Smooth muscle cell (in vitro differentiated cells): ENCODE results near the gene COX8C. TPM values are rescaled to one million over a fixed set of nuclear protein-coding genes. Genes with fewer than 3 reads are reported as not detected.

Source experiments
- DNase-seq: peaks from one replicate; lab custom pipeline; 2025; ENCODE audit not compliant: unreplicated experiment; lab: John Stamatoyannopoulos, UW
- H2AFZ ChIP-seq: fragments of 200-600 bp; sonication (generic); 2 replicates; pipeline ENCODE4 v1.6.0; 2016; ENCODE audit warnings: antibody characterized with exemption, low read depth, mild to moderate bottlenecking
- H3F3A ChIP-seq: fragments of 200-600 bp; sonication (generic); 2 replicates; pipeline ENCODE4 v1.6.0; 2017; ENCODE audit warnings: antibody characterized with exemption, low read depth
- H3K27ac ChIP-seq: fragments of 200-600 bp; sonication (generic); 2 replicates; pipeline ENCODE4 v1.5.1; 2016; ENCODE audit warnings: low read depth, mild to moderate bottlenecking
- H3K27me3 ChIP-seq: fragments of 200-600 bp; sonication (generic); 2 replicates; pipeline ENCODE4 v1.6.1; 2016; ENCODE audit warnings: low read depth, mild to moderate bottlenecking
- H3K36me3 ChIP-seq: fragments of 200-600 bp; sonication (generic); 2 replicates; pipeline ENCODE4 v1.5.1; 2016; ENCODE audit warnings: low read depth
- H3K4me1 ChIP-seq: fragments of 200-600 bp; sonication (generic); 2 replicates; pipeline ENCODE4 v1.5.1; 2016; ENCODE audit warnings: low read depth
- H3K4me2 ChIP-seq: fragments of 200-600 bp; sonication (generic); 2 replicates; pipeline ENCODE4 v1.6.0; 2016; ENCODE audit warnings: mild to moderate bottlenecking
- H3K4me3 ChIP-seq: fragments of 200-600 bp; sonication (generic); 2 replicates; pipeline ENCODE4 v1.5.1; 2016; ENCODE audit warnings: mild to moderate bottlenecking
- H3K79me2 ChIP-seq: fragments of 200-600 bp; sonication (generic); 2 replicates; pipeline ENCODE4 v1.6.0; 2016; ENCODE audit warnings: low read depth, mild to moderate bottlenecking
- H3K9ac ChIP-seq: fragments of 200-600 bp; sonication (generic); 2 replicates; pipeline ENCODE4 v1.6.0; 2016; ENCODE audit warnings: low read depth
- H3K9me3 ChIP-seq: fragments of 200-600 bp; sonication (generic); replicated peaks from 2 replicates; pipeline ENCODE4 v1.5.1; 2016; ENCODE audit warnings: low read depth
- H4K20me1 ChIP-seq: fragments of 200-600 bp; sonication (generic); 2 replicates; pipeline ENCODE4 v1.6.0; 2016; ENCODE audit warnings: low read depth
- WGBS: methylation state at CpG from one replicate; pipeline ENCODE4 v1.1.7; 2016; ENCODE audit warnings: low lambda C conversion rate; 5-methylcytosine and 5-hydroxymethylcytosine counted together
- polyA plus RNA-seq: library from polyadenylated mRNA; unstranded; fragments of >200 nt; fragmentation: Nextera tagmentation; extraction: Ambion mirVana; gene quantifications from 2 replicates; pipeline ENCODE4 v1.2.1, GENCODE V29; 2016
- total RNA-seq: library from RNA; depleted of rRNA; stranded (reverse); fragments of >200 nt; gene quantifications from 2 replicates; pipeline ENCODE4 v1.2.3, GENCODE V29; 2014
- TF ChIP-seq, protein P1 (sequence below): fragments of 200-600 bp; sonication (generic); IDR thresholded peaks from 2 replicates; pipeline ENCODE4 v1.5.1; 2017; ENCODE audit warnings: borderline replicate concordance, mild to moderate bottlenecking, antibody characterized with exemption; ENCODE audit not compliant: insufficient read depth, poor library complexity, severe bottlenecking

Gene COX8C
- total and polyA plus RNA-seq, 2 experiments from 2014 or later = not detected

DNA sequence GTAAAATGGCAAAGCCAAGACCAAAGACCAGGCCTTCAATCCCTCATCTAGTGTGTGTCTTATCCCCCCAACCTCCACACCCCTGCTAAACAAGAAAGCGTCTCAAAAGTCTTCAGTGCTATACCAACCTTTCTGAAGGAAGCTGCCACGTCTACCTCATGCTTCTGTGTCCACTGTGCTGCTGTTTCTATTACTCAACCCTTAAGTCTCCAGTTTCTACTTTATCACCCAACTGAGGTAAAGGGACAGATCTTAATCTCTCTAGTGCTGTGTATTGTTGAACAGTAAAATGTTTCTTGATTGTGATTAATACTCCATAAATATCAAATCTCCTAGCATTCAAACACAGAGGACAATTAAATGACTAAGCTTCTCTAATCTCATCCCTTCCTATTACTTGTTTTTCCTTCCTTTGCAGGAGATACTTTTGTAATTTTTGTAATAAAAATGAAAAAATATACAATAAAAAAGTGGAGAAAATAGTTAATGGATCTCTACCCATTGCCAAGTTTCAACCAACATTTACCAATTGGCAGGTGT, 37.5 kb upstream of the COX8C start:
- no peaks in the 10 kb centered on the region for H3K9me3 ChIP-seq
- no peak overlapping the region for H2AFZ ChIP-seq
- no peaks in the 10 kb centered on the region for H3F3A ChIP-seq

DNA sequence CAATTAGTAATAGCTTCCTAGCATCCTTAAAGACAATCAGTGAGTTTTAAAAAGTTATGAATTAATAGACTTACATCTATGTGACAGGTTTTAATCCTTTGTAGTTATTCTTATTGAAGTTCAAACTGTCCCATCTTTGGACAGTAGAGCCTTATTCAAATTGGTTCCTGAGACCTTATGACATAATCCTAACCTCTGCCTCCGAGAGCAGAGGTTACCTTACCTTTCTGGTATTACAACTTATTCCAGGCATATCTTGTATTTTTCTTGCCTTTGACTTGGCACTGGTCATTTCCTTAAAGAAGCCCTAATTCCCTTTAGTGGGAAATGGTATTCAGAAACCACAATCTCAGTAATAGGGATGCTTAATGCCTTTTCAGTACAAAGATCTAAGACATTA, 35.9 kb upstream of the COX8C start:
- H2AFZ ChIP-seq = no peak overlapping the region
- H3K36me3 ChIP-seq = no peaks in the 10 kb centered on the region
- no peaks in the 10 kb centered on the region for H3K27me3 ChIP-seq
- no peaks in the 10 kb centered on the region for H3K9me3 ChIP-seq
- no peak overlapping the region for H3K9ac ChIP-seq
- no peaks in the 10 kb centered on the region for H3K4me1 ChIP-seq
- H3K27ac ChIP-seq = no peak overlapping the region
- peaks cover 100% of the 10 kb centered on the region for H3K79me2 ChIP-seq
- peaks cover 95% of the 10 kb centered on the region for H4K20me1 ChIP-seq
- TF ChIP-seq, protein P1, sequence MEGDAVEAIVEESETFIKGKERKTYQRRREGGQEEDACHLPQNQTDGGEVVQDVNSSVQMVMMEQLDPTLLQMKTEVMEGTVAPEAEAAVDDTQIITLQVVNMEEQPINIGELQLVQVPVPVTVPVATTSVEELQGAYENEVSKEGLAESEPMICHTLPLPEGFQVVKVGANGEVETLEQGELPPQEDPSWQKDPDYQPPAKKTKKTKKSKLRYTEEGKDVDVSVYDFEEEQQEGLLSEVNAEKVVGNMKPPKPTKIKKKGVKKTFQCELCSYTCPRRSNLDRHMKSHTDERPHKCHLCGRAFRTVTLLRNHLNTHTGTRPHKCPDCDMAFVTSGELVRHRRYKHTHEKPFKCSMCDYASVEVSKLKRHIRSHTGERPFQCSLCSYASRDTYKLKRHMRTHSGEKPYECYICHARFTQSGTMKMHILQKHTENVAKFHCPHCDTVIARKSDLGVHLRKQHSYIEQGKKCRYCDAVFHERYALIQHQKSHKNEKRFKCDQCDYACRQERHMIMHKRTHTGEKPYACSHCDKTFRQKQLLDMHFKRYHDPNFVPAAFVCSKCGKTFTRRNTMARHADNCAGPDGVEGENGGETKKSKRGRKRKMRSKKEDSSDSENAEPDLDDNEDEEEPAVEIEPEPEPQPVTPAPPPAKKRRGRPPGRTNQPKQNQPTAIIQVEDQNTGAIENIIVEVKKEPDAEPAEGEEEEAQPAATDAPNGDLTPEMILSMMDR = no peak
- no peak for DNase-seq
- H3K4me3 ChIP-seq = no peak overlapping the region
- H3F3A ChIP-seq = no peaks in the 10 kb centered on the region
- WGBS = 83% methylated on average over 1 of the region's 1 CpG
- H3K4me2 ChIP-seq = no peak overlapping the region

More for the DNA sequence above, 37.5 kb upstream of the COX8C start:
- Histone ChIP-seq H3K27me3 (no peaks in the 10 kb centered on the region), H3K9ac (no peak overlapping the region), H3K4me2 (no peak overlapping the region), H3K4me3 (no peak overlapping the region), H4K20me1 (peaks cover 95% of the 10 kb centered on the region), H3K4me1 (no peaks in the 10 kb centered on the region), H3K27ac (no peak overlapping the region), H3K36me3 (no peaks in the 10 kb centered on the region), H3K79me2 (peaks cover 100% of the 10 kb centered on the region)
- DNase-seq = no peak
- TF ChIP-seq, protein P1 = no peak
- 91% methylated on average over 2 of the region's 2 CpGs for WGBS

DNA sequence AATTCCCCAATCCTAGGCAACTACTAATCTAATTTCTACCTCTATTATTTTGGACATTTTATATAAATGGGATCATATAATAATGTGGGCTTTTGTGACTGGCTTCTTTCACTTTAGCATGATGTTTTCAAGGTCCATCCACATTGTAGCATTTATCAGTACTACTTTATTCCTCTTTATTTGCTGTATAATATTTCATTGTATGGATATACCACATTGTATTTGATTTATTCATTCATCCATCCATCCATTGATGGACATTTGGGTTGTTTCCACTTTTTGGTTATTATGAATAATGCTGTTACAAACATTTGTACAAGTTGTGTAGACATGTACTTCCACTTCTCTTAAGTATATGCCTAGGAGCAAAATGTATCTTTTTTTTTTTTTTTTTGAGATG, 31.4 kb upstream of the COX8C start:
- Histone ChIP-seq H3K4me3 (no peak overlapping the region), H3K9ac (no peak overlapping the region), H3K27me3 (no peaks in the 10 kb centered on the region), H3F3A (peaks cover 14% of the 10 kb centered on the region), H3K27ac (no peak overlapping the region), H3K4me2 (no peak overlapping the region), H3K9me3 (no peaks in the 10 kb centered on the region), H4K20me1 (peaks cover 99% of the 10 kb centered on the region), H2AFZ (no peak overlapping the region), H3K79me2 (peaks cover 92% of the 10 kb centered on the region), H3K4me1 (peaks cover 3% of the 10 kb centered on the region), H3K36me3 (no peaks in the 10 kb centered on the region)
- TF ChIP-seq, protein P1 = no peak
- no peak for DNase-seq

DNA sequence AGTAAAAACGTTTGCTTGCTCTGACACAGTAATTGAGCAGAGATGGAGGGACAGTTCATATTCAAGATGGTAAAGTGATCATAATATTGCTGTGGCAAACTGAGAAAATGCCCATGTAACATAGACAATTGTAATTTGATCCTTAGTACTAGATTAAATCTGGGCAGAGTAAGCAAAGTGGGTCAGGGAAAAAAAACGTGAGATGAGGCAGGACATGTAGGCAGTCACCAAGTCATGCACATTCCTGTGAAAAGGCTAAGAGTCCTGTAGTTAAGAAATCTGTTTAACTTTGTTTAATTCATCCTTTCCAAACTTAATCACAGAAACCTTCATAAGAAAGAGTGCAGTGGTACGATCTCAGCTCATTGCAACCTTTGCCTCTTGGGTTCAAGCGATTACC, 30.3 kb upstream of the COX8C start:
- Histone ChIP-seq H3K4me2 (peak overlapping the region; percentile 55), H3K9ac (no peak overlapping the region), H3K9me3 (no peaks in the 10 kb centered on the region), H3K36me3 (no peaks in the 10 kb centered on the region), H3K4me3 (no peak overlapping the region), H3K27ac (peak overlapping the region; percentile 80), H2AFZ (no peak overlapping the region), H4K20me1 (peaks cover 100% of the 10 kb centered on the region), H3K27me3 (no peaks in the 10 kb centered on the region), H3K4me1 (peaks cover 3% of the 10 kb centered on the region), H3F3A (peaks cover 14% of the 10 kb centered on the region), H3K79me2 (peaks cover 92% of the 10 kb centered on the region)
- 84% methylated on average over 4 of the region's 4 CpGs for WGBS
- DNase-seq = no peak
- TF ChIP-seq, protein P1 = no peak
